H9 (cell line): ENCODE results near the gene SEL1L. TPM values are rescaled to one million over a fixed set of nuclear protein-coding genes. Genes with fewer than 3 reads are reported as not detected.

ENCODE experiments used
- DNase-seq: peaks from one replicate; pipeline ENCODE4 v3.0.0-alpha.2; 2017
- H2AFZ ChIP-seq: one replicate; pipeline ENCODE4 v1.6.1; 2013; ENCODE audit warnings: mild to moderate bottlenecking, low read length, control low read depth, moderate library complexity
- H2AK5ac ChIP-seq: 2 replicates; pipeline ENCODE4 v1.6.1; 2013; ENCODE audit warnings: low read length, control low read depth, mixed read lengths; ENCODE audit not compliant: insufficient read length
- H2BK120ac ChIP-seq: one replicate; pipeline ENCODE4 v1.6.1; 2013; ENCODE audit warnings: low read depth, mild to moderate bottlenecking, low read length, control low read depth, inconsistent platforms; ENCODE audit not compliant: poor library complexity, severe bottlenecking
- H2BK12ac ChIP-seq: 2 replicates; pipeline ENCODE4 v1.6.1; 2013; ENCODE audit warnings: low read length, control low read depth, mixed read lengths, low read depth; ENCODE audit not compliant: insufficient read length
- H2BK15ac ChIP-seq: 2 replicates; pipeline ENCODE4 v1.6.1; 2013; ENCODE audit warnings: low read depth, low read length, control low read depth
- H2BK20ac ChIP-seq: one replicate; pipeline ENCODE4 v1.6.1; 2013; ENCODE audit warnings: low read depth, mild to moderate bottlenecking, low read length, control low read depth, inconsistent platforms; ENCODE audit not compliant: poor library complexity, severe bottlenecking
- H2BK5ac ChIP-seq: 2 replicates; pipeline ENCODE4 v1.6.1; 2013; ENCODE audit warnings: low read length, control low read depth, mixed read lengths; ENCODE audit not compliant: insufficient read length
- H3K14ac ChIP-seq: 2 replicates; pipeline ENCODE4 v1.6.1; 2013; ENCODE audit warnings: low read length, control low read depth; ENCODE audit not compliant: insufficient read depth
- H3K18ac ChIP-seq: 2 replicates; pipeline ENCODE4 v1.6.1; 2013; ENCODE audit warnings: low read depth, mild to moderate bottlenecking, mixed read lengths, low read length, control low read depth; ENCODE audit not compliant: insufficient read length
- H3K23ac ChIP-seq: 2 replicates; pipeline ENCODE4 v1.6.1; 2013; ENCODE audit warnings: low read length, control low read depth, mixed read lengths, low read depth; ENCODE audit not compliant: insufficient read length
- H3K23me2 ChIP-seq: 2 replicates; pipeline ENCODE4 v1.6.1; 2013; ENCODE audit warnings: low read depth, mild to moderate bottlenecking, mixed read lengths, low read length, control low read depth; ENCODE audit not compliant: insufficient read length, poor library complexity, severe bottlenecking
- H3K27ac ChIP-seq: 2 replicates; pipeline ENCODE4 v1.5.1; 2013; ENCODE audit warnings: low read length, control low read depth, mixed read lengths, low read depth; ENCODE audit not compliant: insufficient read length
- H3K27me3 ChIP-seq: 2 replicates; pipeline ENCODE4 v1.6.1; 2013; ENCODE audit warnings: low read length, control low read depth, inconsistent platforms; ENCODE audit not compliant: insufficient read depth
- H3K4ac ChIP-seq: 2 replicates; pipeline ENCODE4 v1.6.1; 2013; ENCODE audit warnings: low read depth, mild to moderate bottlenecking, control low read depth, inconsistent platforms, low read length, moderate library complexity
- H3K4me1 ChIP-seq: 2 replicates; pipeline ENCODE4 v1.6.1; 2013; ENCODE audit warnings: low read length, control low read depth, inconsistent platforms; ENCODE audit not compliant: insufficient read depth
- H3K4me2 ChIP-seq: 2 replicates; pipeline ENCODE4 v1.6.1; 2013; ENCODE audit warnings: low read length, control low read depth, mixed read lengths; ENCODE audit not compliant: insufficient read length, insufficient read depth
- H3K56ac ChIP-seq: 2 replicates; pipeline ENCODE4 v1.6.1; 2013; ENCODE audit warnings: low read depth, mild to moderate bottlenecking, mixed read lengths, low read length, control low read depth; ENCODE audit not compliant: insufficient read length
- H3K79me1 ChIP-seq: 2 replicates; pipeline ENCODE4 v1.6.1; 2013; ENCODE audit warnings: low read depth, mild to moderate bottlenecking, moderate library complexity, low read length, control low read depth, inconsistent platforms; ENCODE audit not compliant: insufficient read depth, poor library complexity, severe bottlenecking
- H3K79me2 ChIP-seq: 2 replicates; pipeline ENCODE4 v1.6.1; 2013; ENCODE audit warnings: low read length, control low read depth, inconsistent platforms; ENCODE audit not compliant: insufficient read depth
- H3K9ac ChIP-seq: 2 replicates; pipeline ENCODE4 v1.6.1; 2013; ENCODE audit warnings: low read length, control low read depth, mixed read lengths; ENCODE audit not compliant: insufficient read length; ENCODE audit errors: extremely low read depth
- H3K9me3 ChIP-seq: one replicate; pipeline ENCODE4 v1.6.1; 2013; ENCODE audit warnings: low read depth, low read length, inconsistent platforms; ENCODE audit not compliant: control insufficient read depth
- H3T11ph ChIP-seq: one replicate; pipeline ENCODE4 v1.6.1; 2013; ENCODE audit warnings: mild to moderate bottlenecking, low read length, control low read depth, inconsistent platforms
- H4K20me1 ChIP-seq: one replicate; pipeline ENCODE4 v1.6.1; 2013; ENCODE audit not compliant: control insufficient read depth, insufficient read length, insufficient read depth
- H4K5ac ChIP-seq: 2 replicates; pipeline ENCODE4 v1.6.1; 2013; ENCODE audit warnings: low read depth, mild to moderate bottlenecking, mixed read lengths, low read length, control low read depth; ENCODE audit not compliant: insufficient read length
- H4K8ac ChIP-seq: replicated peaks from 2 replicates; pipeline ENCODE4 v1.6.1; 2013; ENCODE audit warnings: low read length, control low read depth, mixed read lengths, low read depth; ENCODE audit not compliant: insufficient read length
- H4K91ac ChIP-seq: 2 replicates; pipeline ENCODE4 v1.6.1; 2013; ENCODE audit warnings: low read depth, mild to moderate bottlenecking, moderate library complexity, mixed read lengths, low read length, control low read depth; ENCODE audit not compliant: insufficient read length
- H3K27ac Mint-ChIP-seq, 3 experiments: 2 replicates in 2 of 3; 3 replicates in 1 of 3; pipeline ENCODE4 v1.8.0; 2020 to 2021; ENCODE audit warnings: mixed read lengths in 3 of 3, mild to moderate bottlenecking in 1 of 3, moderate library complexity in 1 of 3
- H3K27me3 Mint-ChIP-seq: 2 replicates; pipeline ENCODE4 v1.8.0; 2021; ENCODE audit warnings: low read depth, mild to moderate bottlenecking, moderate library complexity, mixed read lengths
- H3K36me3 Mint-ChIP-seq, 3 experiments: 2 replicates in 2 of 3; 3 replicates in 1 of 3; pipeline ENCODE4 v1.8.0; 2020 to 2021; ENCODE audit warnings: low read depth in 3 of 3, mixed read lengths in 3 of 3; ENCODE audit not compliant: insufficient read depth in 1 of 3
- H3K4me1 Mint-ChIP-seq, 2 experiments: 2 replicates each; pipeline ENCODE4 v1.8.0; 2020; ENCODE audit warnings: mixed read lengths in 2 of 2
- H3K4me3 Mint-ChIP-seq, 2 experiments: 2 replicates in 1 of 2; 3 replicates in 1 of 2; pipeline ENCODE4 v1.8.0; 2020 to 2021; ENCODE audit warnings: mild to moderate bottlenecking in 2 of 2, mixed read lengths in 2 of 2, moderate library complexity in 1 of 2
- H3K9me3 Mint-ChIP-seq, 2 experiments: 2 replicates in 1 of 2; 3 replicates in 1 of 2; pipeline ENCODE4 v1.8.0; 2020; ENCODE audit warnings: mild to moderate bottlenecking in 2 of 2, mixed read lengths in 2 of 2, moderate library complexity in 1 of 2
- WGBS: extraction: QIAGEN DNeasy Blood & Tissue Kit; methylation state at CpG from one replicate; pipeline ENCODE4 v1.1.7; 2013; ENCODE audit warnings: missing lambda C conversion rate, low lambda C conversion rate, mixed read lengths; ENCODE audit not compliant: insufficient read length; ENCODE audit errors: extremely low coverage; 5-methylcytosine and 5-hydroxymethylcytosine counted together
- total RNA-seq: library from RNA; stranded (reverse); gene quantifications from 2 replicates; pipeline ENCODE4 v1.2.1, GENCODE V29; 2021
- TF ChIP-seq, protein P1 (sequence below): fragments of 200-600 bp; sonication (generic); conservative IDR thresholded peaks from 3 replicates; pipeline ENCODE4 v1.8.0; 2021; ENCODE audit warnings: antibody characterized with exemption, mild to moderate bottlenecking

The SEL1L gene
- total RNA-seq, 1 experiment from 2014 or later: 27.5 TPM

DNA sequence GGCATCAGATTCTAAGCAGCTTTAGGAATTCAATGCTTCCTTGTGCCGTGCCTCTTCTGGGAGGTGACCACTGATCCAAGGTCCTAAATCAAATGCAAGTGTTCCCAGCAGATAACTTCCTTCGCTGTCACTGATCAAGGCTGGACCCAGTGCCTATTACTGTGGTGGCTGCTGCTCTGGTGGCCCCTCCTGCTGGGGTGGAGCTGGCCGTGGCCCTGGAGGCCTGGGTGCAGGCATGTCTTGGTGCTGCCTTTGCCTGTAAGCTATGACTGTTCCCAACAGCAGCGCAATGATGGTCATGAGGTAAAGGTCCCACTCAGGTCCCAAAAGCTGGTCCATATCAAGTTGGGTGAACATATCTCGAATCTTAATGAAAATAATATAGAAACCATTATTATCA, 56.8 kb downstream of the SEL1L start:
- no peaks in the 10 kb centered on the region for H3K9me3 ChIP-seq
- H3K14ac ChIP-seq: no peak overlapping the region
- Mint-ChIP-seq H3K4me1 (peaks cover 0 to 4% of the 10 kb centered on the region in 2 experiments; a peak in 1 of 4 replicates), H3K9me3 (no peaks in the 10 kb centered on the region), H3K27ac (no peak overlapping the region), H3K4me3 (no peak overlapping the region), H3K36me3 (peaks cover 2 to 31% (median 31%) of the 10 kb centered on the region in 3 experiments; a peak in 5 of 7 replicates), H3K27me3 (no peaks in the 10 kb centered on the region)
- no peak overlapping the region for H3K27ac ChIP-seq
- no peak overlapping the region for H4K91ac ChIP-seq
- no peak overlapping the region for H3K9ac ChIP-seq
- H3K23ac ChIP-seq: no peak overlapping the region
- H2BK15ac ChIP-seq: no peak overlapping the region
- no peak overlapping the region for H2BK20ac ChIP-seq
- H2BK5ac ChIP-seq: no peak overlapping the region
- TF ChIP-seq, protein P1, sequence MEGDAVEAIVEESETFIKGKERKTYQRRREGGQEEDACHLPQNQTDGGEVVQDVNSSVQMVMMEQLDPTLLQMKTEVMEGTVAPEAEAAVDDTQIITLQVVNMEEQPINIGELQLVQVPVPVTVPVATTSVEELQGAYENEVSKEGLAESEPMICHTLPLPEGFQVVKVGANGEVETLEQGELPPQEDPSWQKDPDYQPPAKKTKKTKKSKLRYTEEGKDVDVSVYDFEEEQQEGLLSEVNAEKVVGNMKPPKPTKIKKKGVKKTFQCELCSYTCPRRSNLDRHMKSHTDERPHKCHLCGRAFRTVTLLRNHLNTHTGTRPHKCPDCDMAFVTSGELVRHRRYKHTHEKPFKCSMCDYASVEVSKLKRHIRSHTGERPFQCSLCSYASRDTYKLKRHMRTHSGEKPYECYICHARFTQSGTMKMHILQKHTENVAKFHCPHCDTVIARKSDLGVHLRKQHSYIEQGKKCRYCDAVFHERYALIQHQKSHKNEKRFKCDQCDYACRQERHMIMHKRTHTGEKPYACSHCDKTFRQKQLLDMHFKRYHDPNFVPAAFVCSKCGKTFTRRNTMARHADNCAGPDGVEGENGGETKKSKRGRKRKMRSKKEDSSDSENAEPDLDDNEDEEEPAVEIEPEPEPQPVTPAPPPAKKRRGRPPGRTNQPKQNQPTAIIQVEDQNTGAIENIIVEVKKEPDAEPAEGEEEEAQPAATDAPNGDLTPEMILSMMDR: no peak
- H3K23me2 ChIP-seq: no peaks in the 10 kb centered on the region
- no peak overlapping the region for H2BK12ac ChIP-seq
- H3K18ac ChIP-seq: no peak overlapping the region
- H3T11ph ChIP-seq: no peak overlapping the region
- no peak overlapping the region for H2AK5ac ChIP-seq
- H3K79me2 ChIP-seq: no peaks in the 10 kb centered on the region
- H3K4me1 ChIP-seq: peaks cover 3% of the 10 kb centered on the region; the same call in 1 of the 2 replicates
- H2AFZ ChIP-seq: no peak overlapping the region
- DNase-seq: no peak
- H3K79me1 ChIP-seq: no peaks in the 10 kb centered on the region
- no peak overlapping the region for H3K4me2 ChIP-seq
- no peak overlapping the region for H3K4ac ChIP-seq
- H3K56ac ChIP-seq: no peak overlapping the region
- H3K27me3 ChIP-seq: no peaks in the 10 kb centered on the region
- no peak overlapping the region for H2BK120ac ChIP-seq
- no CpG with 5 or more reads among the region's 5 CpGs for WGBS
- no peak overlapping the region for H4K5ac ChIP-seq
- no peak overlapping the region for H4K8ac ChIP-seq
- H4K20me1 ChIP-seq: no peaks in the 10 kb centered on the region
